ENCODE results near the gene DGKK.

- TF ChIP-seq CTCF (conservative IDR thresholded peaks at IDR 0.05; ENCODE audit: low read depth, low read length), result no peak
- TF ChIP-seq SMC3 (IDR thresholded peaks at IDR 0.05; ENCODE audit: low read depth, low read length), result no peak
- no peak for TF ChIP-seq RFX5 (IDR thresholded peaks at IDR 0.05; ENCODE audit: low read depth, low read length)
- TF ChIP-seq MXI1 (IDR thresholded peaks at IDR 0.05; ENCODE audit: borderline replicate concordance, low read depth, low read length), result no peak
- no peak for TF ChIP-seq POLR2A (IDR thresholded peaks at IDR 0.05; ENCODE audit: low read depth, low read length)
- no peak for TF ChIP-seq FOS (IDR thresholded peaks at IDR 0.05; ENCODE audit: low read depth, low read length)
- no peak for TF ChIP-seq CEBPB (IDR thresholded peaks at IDR 0.05; ENCODE audit: low read depth, low read length)
- TF ChIP-seq MAFK (IDR thresholded peaks at IDR 0.05; ENCODE audit: low read depth, low read length), result no peak
- no peak for TF ChIP-seq RAD21 (IDR thresholded peaks at IDR 0.05; ENCODE audit: low read length)
- no peak for TF ChIP-seq BHLHE40 (IDR thresholded peaks at IDR 0.05; ENCODE audit: low read depth, low read length)
- TF ChIP-seq ELK1 (IDR thresholded peaks at IDR 0.05; ENCODE audit: borderline replicate concordance, low read depth, low read length), result no peak
- TF ChIP-seq RCOR1 (IDR thresholded peaks at IDR 0.05; ENCODE audit: insufficient replicate concordance, low read length), result no peak
Observed at GRCh38 chrX:50436797-50437196, 33.8 kb downstream of the DGKK start.

All from IMR-90 (cell line).